Posterior vena cava (tissue), 2 donors: Measurements from ENCODE around the gene TSPAN11. TPM values are rescaled to one million over a fixed set of nuclear protein-coding genes. Genes with fewer than 3 reads are reported as not detected.

Source experiments
- DNase-seq: peaks from one replicate; pipeline ENCODE4 v3.0.0-alpha.2; 2020; ENCODE audit warnings: low spot score
- intact Hi-C, 2 donors: fragments of 100-400 bp; cut with DNase I; formaldehyde crosslinking; loops; one replicate each; pipeline versions ENCODE4 v1.14.1 to v1.14.2; 2022 to 2023
- total RNA-seq, 2 donors: library from RNA; stranded (reverse); fragmentation: NEBNext Ultra II Directional; extraction: Animal tissue kit (Norgen Biotek cat#: 25700); gene quantifications; one replicate each; pipeline ENCODE4 v1.2.1, GENCODE V29; 2021
- donor health status: DM: yes; HTN: yes; CAD: no.
- donor health status: DM: yes; HTN: yes; CAD: no.

TSPAN11 gene
- total RNA-seq, 2 donors from 2014 or later: 2.7 to 3.6 TPM

GRCh38 chr12:30994274-30994673 is 67.7 kb downstream of the TSPAN11 start:
- DNase-seq: no peak
- intact Hi-C loops: no loop called here

- intact Hi-C loops: no loop called here
- DNase-seq: no peak
Measured at GRCh38 chr12:30996255-30996654, 69.7 kb downstream of the TSPAN11 start.

GRCh38 chr12:30996752-30997151 is 70.2 kb downstream of the TSPAN11 start:
- DNase-seq: no peak

GRCh38 chr12:30997685-30998440 is 71.3 kb downstream of the TSPAN11 start:
- intact Hi-C loops: no loop called here
- peak; percentile 75 for DNase-seq

More at GRCh38 chr12:30996752-30997151, 70.2 kb downstream of the TSPAN11 start:
- intact Hi-C loops: no loop called here

- DNase-seq: peak; percentile 9
- intact Hi-C loops: no loop called here
Measured at GRCh38 chr12:30999011-30999410, 72.5 kb downstream of the TSPAN11 start.

- intact Hi-C loops: no loop called here
- DNase-seq: peak; percentile 36
Measured at GRCh38 chr12:30999723-31000122, 73.2 kb downstream of the TSPAN11 start.

- peak; percentile 26 for DNase-seq
- intact Hi-C loops: no loop called here
Measured at GRCh38 chr12:31000751-31001150, 74.2 kb downstream of the TSPAN11 start.

GRCh38 chr12:31001581-31002360 is 75.2 kb downstream of the TSPAN11 start:
- DNase-seq: peak; percentile 37
- intact Hi-C loops: no loop called here

GRCh38 chr12:31002361-31002725 is 75.8 kb downstream of the TSPAN11 start:
- intact Hi-C loops: no loop called here
- peak; percentile 68 for DNase-seq

- DNase-seq: no peak
- intact Hi-C loops: no loop called here
Measured at GRCh38 chr12:31002999-31003398, 76.5 kb downstream of the TSPAN11 start.

GRCh38 chr12:31003861-31004640 is 77.5 kb downstream of the TSPAN11 start:
- peak; percentile 29 for DNase-seq
- intact Hi-C loops: no loop called here

GRCh38 chr12:31004666-31005065 is 78.1 kb downstream of the TSPAN11 start:
- peak; percentile 37 for DNase-seq
- intact Hi-C loops: loop anchor here in 1 of 2 donors (5.0 kb wide), 1 partner anchor 287 kb away; no protein-coding TSS in a partner anchor

- intact Hi-C loops: loop anchor here in 1 of 2 donors (5.0 kb wide), 1 partner anchor 288 kb away; no protein-coding TSS in a partner anchor
- DNase-seq: peak; percentile 48
Measured at GRCh38 chr12:31005256-31005943, 78.9 kb downstream of the TSPAN11 start.

- intact Hi-C loops: loop anchor here in 1 of 2 donors (5.0 kb wide), 1 partner anchor 289 kb away; no protein-coding TSS in a partner anchor
- DNase-seq: peak; percentile 75
Measured at GRCh38 chr12:31005944-31006361, 79.4 kb downstream of the TSPAN11 start.

GRCh38 chr12:31006416-31007152 is 80.0 kb downstream of the TSPAN11 start:
- peak; percentile 41 for DNase-seq
- intact Hi-C loops: loop anchor here in 1 of 2 donors (5.0 kb wide), 1 partner anchor 289 kb away; no protein-coding TSS in a partner anchor

- DNase-seq: peak; percentile 37
- intact Hi-C loops: loop anchor here in 1 of 2 donors (5.0 kb wide), 1 partner anchor 290 kb away; no protein-coding TSS in a partner anchor
Measured at GRCh38 chr12:31007153-31007495, 80.6 kb downstream of the TSPAN11 start.

GRCh38 chr12:31007636-31008175 is 81.2 kb downstream of the TSPAN11 start:
- intact Hi-C loops: loop anchor here in 1 of 2 donors (5.0 kb wide), 1 partner anchor 290 kb away; no protein-coding TSS in a partner anchor
- DNase-seq: peak; percentile 35
